Parathyroid adenoma (tissue), 2 donors: ENCODE data around the gene CERT1.

ENCODE experiments used
- H2AFZ ChIP-seq: fragments of 300-600 bp; sonication (generic); one replicate; pipeline ENCODE4 v1.7.0; 2017; ENCODE audit warnings: antibody characterized with exemption, mild to moderate bottlenecking
- H3K27ac ChIP-seq: fragments of 300-600 bp; sonication (generic); one replicate; pipeline ENCODE4 v1.7.0; 2017
- H3K27me3 ChIP-seq: fragments of 300-600 bp; sonication (generic); one replicate; pipeline ENCODE4 v1.7.0; 2017; ENCODE audit warnings: low read length; ENCODE audit not compliant: control insufficient read depth, insufficient read depth
- H3K36me3 ChIP-seq: fragments of 300-600 bp; sonication (generic); one replicate; pipeline ENCODE4 v1.7.0; 2017; ENCODE audit warnings: low read length; ENCODE audit not compliant: control insufficient read depth, insufficient read depth
- H3K4me1 ChIP-seq: fragments of 300-600 bp; sonication (generic); one replicate; pipeline ENCODE4 v1.7.0; 2017; ENCODE audit warnings: control low read depth
- H3K4me2 ChIP-seq: fragments of 300-600 bp; sonication (generic); one replicate; pipeline ENCODE4 v1.7.0; 2017; ENCODE audit warnings: low read length
- H3K4me3 ChIP-seq: fragments of 300-600 bp; sonication (generic); one replicate; pipeline ENCODE4 v1.7.0; 2017; ENCODE audit warnings: low read depth, low read length
- H3K79me2 ChIP-seq: fragments of 300-600 bp; sonication (generic); one replicate; pipeline ENCODE4 v1.7.0; 2017; ENCODE audit warnings: control low read depth
- H3K9ac ChIP-seq: fragments of 300-600 bp; sonication (generic); one replicate; pipeline ENCODE4 v1.7.0; 2017; ENCODE audit warnings: mild to moderate bottlenecking
- H3K9me3 ChIP-seq: fragments of 300-600 bp; sonication (generic); one replicate; pipeline ENCODE4 v1.7.0; 2017; ENCODE audit warnings: low read length; ENCODE audit not compliant: control insufficient read depth
- TF ChIP-seq, protein P1 (sequence below): fragments of 300-600 bp; sonication (generic); IDR thresholded peaks from one replicate; pipeline ENCODE4 v1.7.0; 2017; ENCODE audit warnings: antibody characterized with exemption, mild to moderate bottlenecking
- donor health status: primary hyperparathyroidism.

CERT1 gene

GRCh38 chr5:75525344-75525743 is 13.9 kb upstream of the CERT1 start:
- Histone ChIP-seq H3K9me3 (no peaks in the 10 kb centered on the region), H3K36me3 (no peaks in the 10 kb centered on the region), H3K4me2 (no peak overlapping the region), H3K9ac (no peak overlapping the region), H2AFZ (no peak overlapping the region), H3K79me2 (peaks cover 13% of the 10 kb centered on the region), H3K4me1 (peaks cover 9% of the 10 kb centered on the region), H3K4me3 (no peak overlapping the region), H3K27me3 (no peaks in the 10 kb centered on the region), H3K27ac (no peak overlapping the region)
- TF ChIP-seq, protein P1, sequence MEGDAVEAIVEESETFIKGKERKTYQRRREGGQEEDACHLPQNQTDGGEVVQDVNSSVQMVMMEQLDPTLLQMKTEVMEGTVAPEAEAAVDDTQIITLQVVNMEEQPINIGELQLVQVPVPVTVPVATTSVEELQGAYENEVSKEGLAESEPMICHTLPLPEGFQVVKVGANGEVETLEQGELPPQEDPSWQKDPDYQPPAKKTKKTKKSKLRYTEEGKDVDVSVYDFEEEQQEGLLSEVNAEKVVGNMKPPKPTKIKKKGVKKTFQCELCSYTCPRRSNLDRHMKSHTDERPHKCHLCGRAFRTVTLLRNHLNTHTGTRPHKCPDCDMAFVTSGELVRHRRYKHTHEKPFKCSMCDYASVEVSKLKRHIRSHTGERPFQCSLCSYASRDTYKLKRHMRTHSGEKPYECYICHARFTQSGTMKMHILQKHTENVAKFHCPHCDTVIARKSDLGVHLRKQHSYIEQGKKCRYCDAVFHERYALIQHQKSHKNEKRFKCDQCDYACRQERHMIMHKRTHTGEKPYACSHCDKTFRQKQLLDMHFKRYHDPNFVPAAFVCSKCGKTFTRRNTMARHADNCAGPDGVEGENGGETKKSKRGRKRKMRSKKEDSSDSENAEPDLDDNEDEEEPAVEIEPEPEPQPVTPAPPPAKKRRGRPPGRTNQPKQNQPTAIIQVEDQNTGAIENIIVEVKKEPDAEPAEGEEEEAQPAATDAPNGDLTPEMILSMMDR = no peak

DNA sequence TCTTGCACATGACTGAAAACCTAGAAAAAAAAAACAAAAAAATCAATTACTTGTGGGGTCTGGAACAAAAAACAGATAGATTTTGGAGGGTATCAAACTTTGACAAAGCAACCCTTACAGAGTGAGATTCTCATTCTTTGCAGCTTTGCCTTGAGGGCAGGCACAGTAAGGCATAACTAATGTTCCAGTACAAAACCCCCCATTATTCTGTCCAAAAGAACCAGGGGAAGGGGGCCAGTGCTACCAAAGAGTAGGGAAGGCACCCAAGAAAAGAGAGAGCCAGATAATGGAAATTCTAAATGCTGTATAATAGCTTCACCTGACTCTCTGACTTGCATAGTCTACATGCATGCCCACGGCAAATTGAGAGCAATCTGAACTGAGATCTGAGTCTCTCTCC is 13.2 kb upstream of the CERT1 start:
- no peak overlapping the region for H3K4me2 ChIP-seq
- H3K27me3 ChIP-seq = no peaks in the 10 kb centered on the region
- no peak overlapping the region for H3K27ac ChIP-seq
- H3K4me3 ChIP-seq = no peak overlapping the region
- H3K9me3 ChIP-seq = no peaks in the 10 kb centered on the region
- no peak overlapping the region for H3K9ac ChIP-seq
- no peaks in the 10 kb centered on the region for H3K36me3 ChIP-seq
- TF ChIP-seq, protein P1 = no peak
- H3K4me1 ChIP-seq = peaks cover 9% of the 10 kb centered on the region
- H2AFZ ChIP-seq = no peak overlapping the region
- peaks cover 13% of the 10 kb centered on the region for H3K79me2 ChIP-seq

- H3K4me2 ChIP-seq = no peak overlapping the region
- TF ChIP-seq, protein P1 = no peak
- H3K79me2 ChIP-seq = peaks cover 13% of the 10 kb centered on the region
- H3K27ac ChIP-seq = no peak overlapping the region
- H2AFZ ChIP-seq = no peak overlapping the region
- H3K9ac ChIP-seq = no peak overlapping the region
- H3K27me3 ChIP-seq = no peaks in the 10 kb centered on the region
- H3K9me3 ChIP-seq = no peaks in the 10 kb centered on the region
- peaks cover 9% of the 10 kb centered on the region for H3K4me1 ChIP-seq
- no peak overlapping the region for H3K4me3 ChIP-seq
- no peaks in the 10 kb centered on the region for H3K36me3 ChIP-seq
These were observed 12.6 kb upstream of the CERT1 start for GRCh38 chr5:75524071-75524470.

DNA sequence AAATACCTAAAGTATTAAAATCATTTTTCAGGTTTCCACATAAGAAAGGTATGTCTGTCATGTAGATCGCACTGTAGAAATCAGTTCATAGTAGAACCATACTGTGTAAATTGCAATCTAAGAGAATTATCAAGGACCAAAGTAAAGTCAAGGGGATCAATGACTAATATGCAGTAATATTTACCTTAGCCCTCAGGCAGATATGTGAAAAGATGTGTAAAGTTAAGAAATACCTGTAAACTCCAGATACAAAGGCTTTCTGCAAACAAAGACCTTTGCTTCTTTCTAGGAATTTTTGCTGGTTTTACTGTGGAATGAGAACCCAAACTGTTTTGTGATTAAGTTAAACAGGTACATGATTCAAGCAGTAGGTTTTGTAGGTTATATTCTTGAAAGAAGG is 11.8 kb upstream of the CERT1 start:
- no peak overlapping the region for H2AFZ ChIP-seq
- no peak overlapping the region for H3K9ac ChIP-seq
- H3K27ac ChIP-seq = no peak overlapping the region
- H3K4me3 ChIP-seq = no peak overlapping the region
- no peak overlapping the region for H3K4me2 ChIP-seq
- TF ChIP-seq, protein P1 = no peak
- H3K27me3 ChIP-seq = no peaks in the 10 kb centered on the region
- H3K4me1 ChIP-seq = peaks cover 9% of the 10 kb centered on the region
- H3K79me2 ChIP-seq = peaks cover 13% of the 10 kb centered on the region
- H3K9me3 ChIP-seq = no peaks in the 10 kb centered on the region
- no peaks in the 10 kb centered on the region for H3K36me3 ChIP-seq

GRCh38 chr5:75522542-75522941 is 11.1 kb upstream of the CERT1 start:
- Histone ChIP-seq H3K9me3 (no peaks in the 10 kb centered on the region), H2AFZ (no peak overlapping the region), H3K4me2 (no peak overlapping the region), H3K9ac (no peak overlapping the region), H3K27ac (no peak overlapping the region), H3K4me1 (peaks cover 9% of the 10 kb centered on the region), H3K36me3 (no peaks in the 10 kb centered on the region), H3K4me3 (no peak overlapping the region), H3K27me3 (no peaks in the 10 kb centered on the region), H3K79me2 (peaks cover 18% of the 10 kb centered on the region)
- TF ChIP-seq, protein P1 = no peak
